ENCODE measurements around the gene ARHGEF25.

GRCh38 chr12:57620936-57621496, 9.8 kb downstream of the ARHGEF25 start:
- TF ChIP-seq CTCF (conservative IDR thresholded peaks at IDR 0.05) (no peak), EZH2 (IDR thresholded peaks at IDR 0.05; ENCODE audit: low read depth) (no peak)

Data from PC-9 (cell line).